Activated naive CD8-positive, alpha-beta T cell treated with anti-CD3 and anti-CD28 coated beads, Interleukin-2, amount 50 U/mL, for 16 hours (primary cell): Measurements from ENCODE around the gene TBC1D30.

Experiments
- DNase-seq: peaks from one replicate; pipeline ENCODE4 v3.0.0-alpha.2; 2020; ENCODE audit warnings: low read depth, low spot score

The TBC1D30 gene

DNA sequence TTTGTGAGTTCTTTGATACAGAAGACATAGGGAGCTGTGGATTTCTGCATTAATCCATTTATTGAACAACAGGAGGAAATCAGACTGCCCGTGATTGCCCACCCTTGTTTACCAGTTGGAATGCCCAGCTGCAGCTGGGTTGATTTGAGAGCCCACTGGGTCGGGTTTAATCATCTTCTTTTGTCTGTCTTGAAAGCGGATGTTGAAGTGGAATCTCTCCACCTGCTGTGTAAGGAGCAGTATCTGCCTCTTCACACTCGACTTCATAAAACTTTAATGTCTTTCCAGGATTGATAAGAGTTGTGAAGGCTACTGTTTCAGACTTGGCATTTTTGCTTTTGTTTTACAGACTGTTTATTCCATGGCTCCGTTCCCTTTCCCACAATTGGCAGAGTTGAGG is 39.9 kb downstream of the TBC1D30 start:
- DNase-seq, result no peak

DNA sequence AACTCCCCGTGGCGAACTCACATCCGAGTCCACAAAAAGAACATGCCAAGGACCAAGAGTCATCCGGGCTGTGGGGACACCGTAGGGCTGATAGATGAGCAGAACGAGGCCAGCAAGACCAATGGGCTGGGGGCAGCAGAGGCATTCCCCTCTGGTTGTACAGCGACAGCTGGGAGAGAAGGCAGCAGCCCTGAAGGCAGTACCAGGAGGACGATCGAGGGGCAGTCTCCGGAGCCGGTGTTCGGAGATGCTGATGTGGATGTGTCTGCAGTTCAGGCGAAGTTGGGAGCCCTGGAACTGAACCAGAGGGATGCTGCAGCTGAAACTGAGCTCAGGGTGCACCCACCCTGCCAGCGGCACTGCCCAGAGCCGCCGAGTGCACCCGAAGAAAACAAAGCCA is 50.7 kb downstream of the TBC1D30 start:
- no peak for DNase-seq

DNA sequence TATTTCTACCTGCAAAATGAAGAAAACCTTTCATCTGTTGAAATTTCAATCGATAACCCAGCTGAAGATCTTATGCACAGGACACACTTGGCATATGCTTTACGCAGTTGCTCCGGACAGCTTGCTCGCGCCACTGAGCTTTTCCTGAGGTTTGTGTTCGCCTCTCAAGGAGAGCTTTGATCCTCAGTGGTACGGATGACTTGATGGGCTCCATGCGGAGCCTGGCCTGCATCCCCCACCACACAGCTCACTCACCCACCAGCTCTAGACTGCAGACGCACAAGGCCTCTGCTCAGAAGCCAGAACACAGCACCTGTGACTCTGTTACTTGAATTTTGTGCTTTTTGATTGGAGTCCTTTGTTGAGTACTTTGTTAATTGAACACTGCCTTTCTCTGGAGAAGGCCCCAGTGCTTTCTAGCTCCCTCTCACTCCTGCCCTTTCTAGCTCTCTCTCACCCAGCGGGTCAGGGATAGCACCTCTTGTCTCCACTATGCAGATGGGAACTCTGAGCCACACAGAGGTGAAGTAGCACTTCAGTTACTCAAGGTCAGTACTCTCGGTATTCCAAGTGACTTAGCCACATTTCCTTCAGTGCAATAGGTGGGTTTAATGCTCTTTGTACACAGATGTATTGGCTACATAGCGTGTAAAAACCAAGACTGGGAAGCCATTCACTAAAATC is 52.1 kb downstream of the TBC1D30 start:
- DNase-seq, result no peak

DNA sequence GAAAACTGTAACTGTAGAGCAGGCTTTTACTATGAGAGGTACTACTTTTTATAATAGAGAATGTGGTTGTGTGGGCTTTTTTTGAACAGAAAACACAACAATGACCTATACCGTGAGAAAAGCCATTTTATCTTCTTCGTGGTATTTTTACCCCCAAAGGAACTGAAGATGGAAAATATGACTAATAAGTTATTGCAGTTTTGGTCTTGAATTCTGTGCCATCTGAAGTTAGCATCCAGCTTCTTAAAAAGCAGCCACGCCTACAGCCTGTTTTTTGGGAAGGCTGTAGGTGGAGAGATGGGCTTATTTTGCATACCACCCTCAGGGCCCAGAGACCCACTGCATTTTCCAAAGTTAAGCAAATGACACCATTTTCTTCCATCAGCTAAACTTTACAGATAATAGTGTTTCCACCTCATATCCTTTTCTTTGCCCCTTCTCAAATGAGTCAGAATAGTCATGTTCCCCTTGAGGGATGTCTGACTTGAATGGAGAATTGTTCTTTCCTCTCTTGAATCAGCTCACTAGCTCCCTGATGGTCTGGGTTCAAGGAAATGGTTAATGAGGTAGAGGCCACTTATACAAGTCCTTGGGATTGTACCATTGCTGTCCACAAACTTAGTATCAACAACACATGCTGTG is 53.0 kb downstream of the TBC1D30 start:
- no peak for DNase-seq

DNA sequence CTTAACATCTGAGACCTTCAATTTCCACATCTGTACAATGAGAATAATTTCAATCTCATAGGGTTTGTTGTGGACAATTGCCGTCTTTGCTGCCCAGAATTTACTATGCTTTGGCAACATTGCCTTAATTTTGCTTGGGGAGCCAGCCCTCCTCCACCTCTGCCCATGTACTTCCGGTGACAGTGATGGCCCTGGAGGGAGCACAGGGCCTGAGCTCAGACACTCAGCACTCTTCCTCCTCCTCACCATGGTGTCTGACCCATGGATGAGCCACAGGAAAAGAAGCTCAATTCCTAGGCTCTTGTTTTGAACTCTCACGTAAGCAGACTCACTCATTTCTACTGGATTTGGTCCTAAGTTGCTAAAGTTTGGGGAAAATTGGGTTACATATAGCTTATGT is 58.2 kb downstream of the TBC1D30 start:
- no peak for DNase-seq

DNA sequence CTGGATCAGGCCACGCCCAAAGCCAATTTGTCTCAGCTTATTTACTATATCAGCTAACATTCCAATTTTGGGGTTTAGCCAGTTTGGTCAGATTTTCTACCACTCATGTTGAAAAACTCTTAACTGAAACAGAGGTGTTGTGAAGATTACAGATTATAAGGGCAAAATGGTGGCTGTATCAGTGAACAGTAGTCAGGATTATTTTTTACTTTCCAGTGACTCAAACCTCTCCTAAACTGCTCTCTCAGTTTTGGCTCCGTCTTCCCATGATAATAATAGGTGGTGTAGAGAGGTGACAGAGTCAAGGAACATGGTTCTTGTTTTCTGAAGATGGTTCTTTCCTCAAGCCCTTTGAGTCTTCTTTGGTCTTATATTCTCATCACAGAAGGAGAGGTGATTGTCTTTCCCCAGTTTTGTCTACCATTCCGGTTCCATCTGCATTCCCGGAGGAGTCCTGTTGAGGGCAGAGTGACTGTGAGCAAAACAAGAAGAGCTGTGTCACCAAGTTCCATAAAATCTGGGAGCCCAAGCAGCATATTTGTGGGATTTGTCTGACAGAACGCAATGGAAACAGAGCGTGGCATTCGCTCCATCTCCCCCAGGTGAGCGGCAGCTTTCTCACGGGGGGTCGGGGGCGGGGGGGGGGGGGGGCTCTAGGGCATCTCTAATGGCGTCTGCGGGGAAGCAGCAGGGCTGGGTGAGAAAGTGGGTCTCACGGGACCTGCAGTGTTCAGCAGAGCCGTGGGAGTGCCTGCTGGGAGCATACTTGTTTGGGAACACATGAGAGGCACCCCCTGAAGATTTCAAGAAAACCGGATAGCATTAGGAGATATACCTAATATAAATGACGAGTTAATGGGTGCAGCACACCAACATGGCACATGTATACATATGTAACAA is 59.1 kb downstream of the TBC1D30 start:
- DNase-seq, result no peak

DNA sequence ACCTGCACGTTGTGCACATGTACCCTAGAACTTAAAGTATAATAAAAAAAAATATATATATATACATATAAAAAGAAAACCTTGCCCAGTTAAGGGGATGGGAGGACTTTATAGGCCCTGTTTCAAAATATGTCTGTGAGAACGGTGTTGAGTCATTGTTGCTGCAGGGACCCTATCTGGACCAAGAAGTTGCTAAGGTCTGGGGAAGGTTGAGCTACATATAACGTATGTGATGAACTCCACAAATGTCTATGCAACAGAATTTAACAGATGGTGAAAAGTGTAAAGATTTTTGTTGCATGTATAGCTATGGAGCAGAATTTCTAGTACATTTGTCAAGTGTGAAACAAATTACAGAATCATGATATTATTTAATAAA is 59.7 kb downstream of the TBC1D30 start:
- no peak for DNase-seq

DNA sequence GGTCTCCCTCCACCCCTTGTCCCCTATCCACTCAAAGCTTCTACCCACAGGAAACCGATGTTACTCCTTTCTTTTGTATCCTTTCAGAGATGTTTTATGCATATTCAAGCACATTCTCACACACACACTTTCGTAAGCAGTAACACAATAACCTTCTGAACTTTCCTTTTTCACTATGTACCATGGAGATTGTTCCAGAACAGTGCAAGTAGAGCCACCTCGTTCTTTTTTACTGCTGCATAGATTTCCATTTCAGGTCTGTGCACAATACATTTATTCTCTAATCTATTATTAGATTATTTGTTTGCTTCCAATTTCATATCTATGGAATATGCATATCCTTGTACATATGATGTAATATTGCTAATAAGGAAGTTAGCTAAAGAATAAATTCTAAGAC is 60.3 kb downstream of the TBC1D30 start:
- no peak for DNase-seq

DNA sequence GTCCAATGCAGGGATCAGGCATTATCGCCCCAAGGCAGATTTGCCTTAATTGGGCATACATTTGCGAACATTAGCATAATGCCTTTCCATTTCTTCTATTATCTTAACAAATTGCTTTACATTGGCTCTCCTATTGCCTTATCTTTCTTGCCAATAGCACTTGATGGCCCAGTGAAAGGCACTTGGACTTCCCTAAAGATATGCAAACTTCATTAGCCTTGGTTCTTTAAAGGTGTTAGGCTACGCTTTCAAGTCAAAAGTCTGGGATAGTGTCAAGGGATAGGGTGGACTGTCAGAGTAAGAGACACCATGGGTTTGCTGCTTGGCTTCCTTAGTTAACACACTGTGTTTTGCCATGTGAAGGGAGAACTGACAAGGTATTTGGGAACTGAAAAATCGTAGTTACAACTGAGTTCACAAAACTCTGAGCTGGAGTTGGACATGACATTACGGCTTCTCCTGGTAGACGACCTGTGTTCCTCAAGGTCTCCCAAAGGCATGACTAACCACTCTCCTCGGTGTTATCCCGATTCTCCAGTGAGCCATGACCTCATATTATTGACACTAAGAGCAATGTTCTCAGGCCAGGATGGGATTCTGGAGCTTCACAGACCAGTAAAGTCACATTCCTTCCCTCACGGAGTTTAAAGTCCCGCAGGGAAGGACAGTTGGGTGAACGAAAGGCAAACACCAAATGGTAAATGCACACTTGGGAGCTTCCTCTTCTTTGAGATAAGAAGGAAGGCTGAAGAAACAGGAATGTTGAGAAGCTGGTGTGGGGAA is 65.2 kb downstream of the TBC1D30 start:
- no peak for DNase-seq

DNA sequence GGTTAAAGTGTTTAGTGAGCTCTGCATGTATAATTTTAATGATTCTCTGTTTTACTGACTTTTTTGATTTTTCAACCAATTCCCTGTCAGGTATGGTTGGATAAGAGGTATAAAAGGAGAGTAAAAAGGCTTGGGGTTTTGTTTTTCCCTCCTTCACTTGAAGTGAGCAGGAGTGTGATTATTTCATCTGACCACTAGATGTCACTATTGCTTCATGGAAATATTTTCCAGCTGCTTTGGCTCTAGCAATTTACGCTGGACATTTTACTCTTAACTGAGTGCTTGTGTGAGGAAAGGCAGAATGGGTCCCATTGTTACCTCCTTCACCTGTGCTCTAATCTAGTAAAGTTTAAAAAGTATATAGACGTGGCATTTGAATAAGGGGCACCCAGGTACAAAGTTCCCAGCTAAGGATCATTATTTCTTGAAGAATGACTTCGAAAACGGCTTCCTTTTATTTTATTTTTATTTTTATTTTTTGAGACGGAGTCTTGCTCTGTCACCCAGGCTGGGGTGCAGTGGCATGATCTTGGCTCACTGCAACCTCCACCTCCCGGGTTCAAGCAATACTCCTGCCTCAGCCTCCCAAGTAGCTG is 66.5 kb downstream of the TBC1D30 start:
- no peak for DNase-seq

DNA sequence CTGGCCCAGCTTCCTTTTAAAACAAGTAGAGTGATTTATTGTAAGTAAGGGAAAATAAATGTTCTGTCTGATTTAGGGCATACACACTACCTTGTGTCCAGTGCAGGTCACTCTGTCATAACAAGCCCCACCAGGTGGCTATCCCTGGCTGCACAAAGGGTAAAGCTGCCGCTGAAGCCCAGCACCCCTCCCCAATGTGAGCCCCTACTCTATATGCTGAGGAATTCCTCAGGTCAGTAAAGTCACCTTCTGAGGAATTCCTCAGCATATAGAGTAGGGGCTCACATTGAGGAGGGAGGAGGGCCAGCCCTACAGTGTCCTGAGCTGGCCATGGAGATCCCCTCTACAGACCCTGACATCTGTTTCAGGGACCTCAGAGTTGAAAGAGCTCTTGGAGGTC is 67.2 kb downstream of the TBC1D30 start:
- DNase-seq, result no peak

DNA sequence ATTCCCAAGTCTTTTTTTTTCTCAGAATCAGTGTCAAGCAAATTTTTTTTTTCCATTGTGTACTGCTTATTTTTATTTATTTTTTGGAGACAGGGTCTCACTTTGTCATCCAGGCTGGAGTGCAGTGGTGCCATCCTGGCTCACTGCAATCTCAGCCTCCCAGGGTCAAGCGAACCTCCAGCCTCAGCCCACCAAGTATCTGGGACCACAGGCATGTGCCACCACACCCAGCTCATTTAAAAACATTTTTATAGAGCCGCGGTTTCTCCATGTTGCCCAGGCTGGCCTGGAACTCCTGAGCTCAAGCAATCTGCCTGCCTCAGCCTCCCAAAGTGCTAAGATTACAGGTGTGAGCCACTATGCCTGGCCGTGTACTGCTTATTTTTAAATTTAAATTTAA is 68.1 kb downstream of the TBC1D30 start:
- DNase-seq, result no peak

DNA sequence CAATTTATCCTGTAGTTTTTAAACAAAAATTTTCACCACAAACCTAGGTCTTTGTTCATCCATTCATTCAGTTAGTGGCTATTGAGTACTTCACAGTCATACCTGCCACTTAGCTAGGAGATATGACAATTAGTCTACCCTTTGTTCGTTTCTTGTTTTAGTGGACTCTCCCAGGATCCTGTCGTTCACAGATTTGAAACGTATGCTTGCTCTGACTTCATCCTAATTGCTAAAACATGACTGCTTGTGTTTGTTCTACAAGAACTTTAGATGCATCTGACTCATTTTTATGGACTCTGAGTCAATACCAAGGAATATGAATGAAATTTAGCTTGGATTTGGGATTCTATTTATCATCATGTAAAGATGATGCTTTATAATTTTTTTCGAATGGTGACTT is 69.5 kb downstream of the TBC1D30 start:
- no peak for DNase-seq

DNA sequence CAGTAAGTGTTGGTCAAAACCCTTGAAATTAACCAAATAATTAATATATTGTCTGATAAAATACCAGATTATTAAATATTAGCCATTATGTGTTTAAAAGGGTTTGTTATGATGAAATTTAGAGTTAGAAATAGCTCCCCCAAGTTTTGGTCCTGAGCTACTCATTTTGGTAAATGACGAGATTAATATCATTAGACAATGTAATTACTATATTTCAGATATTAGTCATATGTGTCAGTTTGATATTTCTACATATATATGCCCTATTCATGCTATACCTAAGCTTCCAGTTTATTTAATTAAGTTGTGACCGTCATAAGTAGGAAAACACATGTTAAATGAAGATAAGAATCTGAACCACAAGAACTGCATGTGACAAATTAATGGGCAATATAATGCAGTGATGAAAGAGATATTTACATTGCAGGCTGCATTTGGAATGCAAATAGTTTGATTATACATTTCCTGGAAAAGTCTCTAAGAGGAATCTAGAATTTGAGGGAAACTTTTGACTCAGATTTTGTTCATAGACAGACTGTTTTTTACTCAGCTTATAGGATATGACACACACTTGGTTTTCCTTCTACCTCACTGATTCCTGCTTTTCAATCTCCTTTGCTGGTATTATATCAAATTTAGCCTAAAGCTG is 70.5 kb downstream of the TBC1D30 start:
- no peak for DNase-seq

DNA sequence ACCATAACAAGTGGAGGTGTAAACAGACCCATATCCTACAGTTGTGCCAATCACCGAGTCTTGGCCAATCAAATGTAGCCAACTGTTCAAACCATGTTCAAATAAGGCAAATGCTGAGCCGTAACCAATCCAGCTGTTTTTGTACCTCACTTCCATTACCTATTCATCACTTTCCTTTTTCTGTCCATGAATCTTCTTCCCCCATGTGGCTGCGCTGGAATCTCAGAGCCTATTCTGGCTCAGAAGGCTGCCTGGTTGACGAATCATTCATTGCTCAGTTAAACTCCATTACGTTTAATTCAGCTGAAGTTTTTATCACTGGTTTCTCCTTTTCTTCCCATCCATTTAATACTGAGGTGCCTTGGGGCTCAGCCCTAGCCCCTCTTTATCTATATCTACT is 71.1 kb downstream of the TBC1D30 start:
- no peak for DNase-seq

DNA sequence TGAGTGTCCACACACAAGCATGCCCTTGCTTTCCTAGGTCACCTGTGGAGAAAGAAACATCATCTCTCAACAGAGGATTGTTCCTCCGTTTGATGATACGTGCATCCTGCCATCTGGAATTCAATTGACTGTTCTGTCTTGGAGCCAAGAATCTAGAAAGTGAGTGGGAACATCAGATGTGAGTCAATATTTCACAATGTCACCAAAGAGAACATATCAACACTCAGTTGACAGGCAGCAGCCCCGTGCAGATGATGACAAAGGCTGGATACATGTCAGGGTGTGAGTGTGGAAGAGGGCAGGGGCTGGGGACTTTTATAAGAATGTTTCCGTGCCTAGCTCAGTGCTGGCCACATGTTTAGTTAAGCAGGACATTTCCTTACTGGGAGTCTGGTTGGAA is 76.1 kb downstream of the TBC1D30 start:
- DNase-seq, result no peak

DNA sequence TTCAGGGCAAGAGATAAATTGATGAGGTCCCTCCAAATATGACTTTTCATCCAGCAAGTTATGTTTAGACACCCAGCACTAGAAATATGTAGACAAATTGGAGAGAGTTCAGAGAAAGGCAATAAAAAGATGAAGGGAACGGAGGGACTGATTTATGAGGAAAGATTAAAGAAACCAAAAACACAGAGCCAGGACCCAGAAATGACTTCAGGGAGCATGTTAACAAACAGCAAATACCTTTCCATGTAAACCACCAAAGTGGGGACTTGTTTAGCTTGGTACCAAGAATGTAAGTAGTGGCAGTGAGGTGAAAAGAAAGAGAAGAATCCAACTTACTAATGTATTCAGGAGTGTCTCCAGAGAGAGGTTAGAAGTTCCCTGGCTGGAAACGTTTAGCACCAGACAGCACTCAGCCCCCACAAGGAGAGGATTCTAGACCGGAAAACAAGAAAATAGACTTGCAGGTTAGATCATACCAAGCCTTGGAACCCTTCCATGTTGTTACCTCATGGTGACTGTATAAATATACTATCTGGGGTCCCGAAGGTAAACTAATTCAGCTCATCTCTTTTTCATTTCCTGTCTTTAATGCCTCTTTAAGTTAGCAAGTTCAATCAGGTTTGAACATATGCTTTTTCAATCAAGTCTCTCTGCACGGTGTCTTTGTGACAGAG is 79.2 kb downstream of the TBC1D30 start:
- DNase-seq, result no peak

DNA sequence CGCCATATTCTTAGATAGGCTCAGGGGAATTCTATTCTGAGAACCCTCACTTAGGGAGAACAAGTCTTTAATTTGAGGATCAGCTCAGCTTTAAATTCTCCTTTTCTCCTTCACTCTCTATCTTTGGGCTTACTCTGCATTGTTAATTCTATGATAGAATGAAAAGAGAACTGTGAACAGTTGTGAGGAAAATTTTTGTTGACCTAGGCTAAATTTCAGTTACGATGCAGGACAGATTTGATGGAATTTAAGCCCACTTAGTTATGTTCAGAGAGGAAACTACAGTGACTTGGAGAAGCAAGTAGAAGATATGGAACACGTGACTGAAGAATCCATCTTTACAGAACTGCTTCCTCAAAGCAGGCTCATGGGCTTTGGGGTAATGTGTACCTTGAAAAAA is 82.7 kb downstream of the TBC1D30 start:
- no peak for DNase-seq

DNA sequence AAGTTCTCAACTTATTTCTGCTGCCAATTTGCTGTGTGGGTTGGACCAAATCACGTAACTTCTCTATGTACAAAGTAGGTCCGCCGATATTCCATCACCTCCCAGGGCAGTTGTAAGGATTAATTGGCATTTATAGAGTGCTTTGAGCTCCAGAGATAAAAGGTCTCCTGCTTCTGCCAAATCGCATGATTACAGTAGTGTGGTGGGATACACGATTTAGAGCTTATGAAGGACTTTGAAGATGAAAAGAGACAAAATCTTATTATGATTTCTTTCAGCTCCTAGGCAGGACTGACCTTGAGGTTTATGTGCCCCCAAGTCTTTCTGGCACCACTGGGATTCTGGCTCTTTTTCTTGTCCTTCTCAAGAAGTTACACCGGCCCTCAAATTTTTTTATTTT is 84.7 kb downstream of the TBC1D30 start:
- DNase-seq, result no peak

DNA sequence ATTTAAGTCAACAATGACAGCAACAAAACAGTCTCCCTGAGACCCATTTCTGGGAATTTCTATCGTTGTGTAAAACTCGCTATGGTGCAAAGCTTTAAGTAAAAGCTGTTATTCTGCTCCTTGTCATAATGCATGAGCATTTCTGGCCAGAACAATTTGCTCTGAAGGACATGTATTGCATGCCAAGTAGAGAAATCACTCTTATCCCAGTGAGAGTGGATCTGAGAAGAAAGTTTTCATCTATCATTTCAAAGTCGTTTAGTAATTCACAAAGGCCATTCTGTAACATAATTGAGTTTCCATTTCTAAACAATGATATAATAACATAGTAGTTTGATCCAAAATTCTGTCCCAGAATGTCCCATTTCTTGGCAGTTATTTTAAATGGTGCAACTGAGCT is 86.6 kb downstream of the TBC1D30 start:
- no peak for DNase-seq

DNA sequence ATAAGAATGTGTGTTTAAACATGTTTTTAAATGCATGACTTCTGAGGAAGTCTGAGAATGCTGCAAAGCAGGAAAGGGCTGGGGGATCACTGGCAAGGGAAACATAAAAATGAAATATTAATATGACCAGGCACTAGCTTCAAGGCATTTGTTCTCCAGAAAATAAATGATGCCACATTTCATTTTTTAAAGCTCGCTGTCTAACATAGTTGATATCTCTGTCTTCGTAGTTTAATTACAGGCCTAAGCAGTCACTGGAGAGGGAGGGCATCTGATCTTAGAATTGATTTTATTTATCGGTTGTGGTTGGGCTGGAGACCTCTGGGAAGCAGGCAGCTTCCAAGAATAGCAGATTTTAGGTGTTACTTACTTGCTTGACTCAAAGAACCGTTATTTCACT is 87.5 kb downstream of the TBC1D30 start:
- DNase-seq, result no peak
